PFSK-1 (cell line): ENCODE measurements around the gene CLDN20.

ENCODE experiments used
- FOXP2 ChIP-seq: optimal IDR thresholded peaks from 2 replicates; pipeline ENCODE3; 2011; ENCODE audit warnings: borderline replicate concordance, control low read depth, inconsistent platforms; ENCODE audit not compliant: insufficient read depth; ENCODE audit errors: extremely low read length, extremely low read depth
- POLR2AphosphoS5 ChIP-seq: IDR thresholded peaks from 2 replicates; pipeline ENCODE4 v1.6.1; 2012; ENCODE audit warnings: low read depth, mild to moderate bottlenecking, control low read depth, low read length, moderate library complexity
- REST ChIP-seq, 2 experiments: IDR thresholded peaks; 2 replicates each; pipeline versions ENCODE4 v1.6.1 to v1.8.0; 2011 to 2012; ENCODE audit warnings: low read depth in 2 of 2, low read length in 2 of 2, control low read depth in 1 of 2, inconsistent platforms in 1 of 2, mild to moderate bottlenecking in 1 of 2, moderate library complexity in 1 of 2; ENCODE audit not compliant: insufficient read depth in 1 of 2
- SIN3A ChIP-seq: IDR thresholded peaks from 2 replicates; pipeline ENCODE4 v1.6.1; 2012; ENCODE audit warnings: mild to moderate bottlenecking, low read length, moderate library complexity, borderline replicate concordance; ENCODE audit not compliant: insufficient read depth
- TAF1 ChIP-seq: IDR thresholded peaks from 2 replicates; pipeline ENCODE4 v1.6.1; 2012; ENCODE audit warnings: low read length, control low read depth, borderline replicate concordance; ENCODE audit not compliant: insufficient read depth

Gene CLDN20

DNA sequence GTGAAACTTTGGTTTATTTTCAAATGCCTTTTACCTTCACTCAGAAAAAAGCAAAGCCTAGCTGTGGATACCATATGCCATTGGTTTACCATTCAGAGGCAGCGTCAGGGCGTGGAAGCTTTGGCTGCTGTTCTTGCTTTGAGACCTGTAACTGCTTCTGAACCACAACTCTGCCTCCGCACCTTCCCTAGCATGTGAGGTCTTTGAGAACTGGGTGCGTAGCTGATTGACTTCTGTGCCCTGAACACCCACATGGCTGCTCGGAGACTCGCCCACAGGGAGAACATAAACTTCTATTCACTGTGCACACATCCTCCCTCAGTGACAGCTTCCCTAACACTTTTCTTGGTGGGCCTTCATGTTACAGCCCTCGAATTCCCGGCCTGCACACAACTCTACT is 11.2 kb upstream of the CLDN20 start:
- TF ChIP-seq SIN3A, result no peak
- TF ChIP-seq REST (IDR thresholded peaks at IDR 0.05; ENCODE audit: insufficient read depth in 1 of 2, low read depth in 2 of 2, low read length in 2 of 2), result no peak
- TF ChIP-seq FOXP2, result no peak
- no peak for TF ChIP-seq POLR2AphosphoS5
- no peak for TF ChIP-seq TAF1

DNA sequence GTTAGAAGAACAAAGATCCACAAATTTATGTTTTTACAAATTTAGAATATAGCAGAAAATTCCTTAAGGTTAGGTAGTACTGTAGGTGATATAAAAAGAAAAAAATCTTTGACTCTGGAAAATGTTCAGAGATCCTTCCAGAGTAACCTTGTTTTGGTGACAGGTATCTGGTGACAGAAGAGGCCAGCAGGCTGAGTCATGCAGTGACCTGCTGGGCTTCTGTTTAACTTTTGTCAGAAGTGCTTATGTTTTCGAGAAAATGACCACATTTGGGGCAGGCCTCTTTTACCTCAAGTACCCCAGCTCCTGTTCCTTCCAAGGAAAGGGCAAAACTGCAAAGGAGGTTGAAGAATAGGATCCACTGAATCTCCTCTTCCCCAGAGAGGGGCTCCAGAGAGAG is 10.5 kb upstream of the CLDN20 start:
- no peak for TF ChIP-seq POLR2AphosphoS5
- TF ChIP-seq TAF1, result no peak
- no peak for TF ChIP-seq FOXP2
- no peak for TF ChIP-seq SIN3A
- TF ChIP-seq REST (IDR thresholded peaks at IDR 0.05; ENCODE audit: insufficient read depth in 1 of 2, low read depth in 2 of 2, low read length in 2 of 2), result no peak

DNA sequence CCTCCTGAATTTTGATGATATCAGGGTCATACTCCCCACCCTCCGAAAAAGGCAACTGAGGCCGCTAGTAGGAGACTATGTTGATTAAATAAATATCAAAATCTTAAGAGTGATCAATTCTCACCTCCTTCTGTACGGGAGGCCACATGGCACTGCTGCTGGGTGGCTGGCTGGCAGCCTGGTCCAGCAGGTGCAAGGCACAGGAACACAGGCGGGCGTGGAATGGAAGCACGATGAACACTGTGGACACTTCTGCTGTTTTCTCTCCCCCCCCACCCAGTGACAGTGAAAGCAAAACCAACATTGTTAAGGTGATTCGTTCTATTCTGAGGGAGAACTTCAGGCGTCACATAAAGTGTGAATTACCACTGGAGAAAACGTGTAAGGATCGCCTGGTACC is 9.7 kb upstream of the CLDN20 start:
- TF ChIP-seq SIN3A, result no peak
- no peak for TF ChIP-seq POLR2AphosphoS5
- no peak for TF ChIP-seq FOXP2
- no peak for TF ChIP-seq REST (IDR thresholded peaks at IDR 0.05; ENCODE audit: insufficient read depth in 1 of 2, low read depth in 2 of 2, low read length in 2 of 2)
- no peak for TF ChIP-seq TAF1

GRCh38 chr6:155256122-155256795 is 7.6 kb upstream of the CLDN20 start:
- no peak for TF ChIP-seq TAF1
- no peak for TF ChIP-seq REST (IDR thresholded peaks at IDR 0.05; ENCODE audit: insufficient read depth in 1 of 2, low read depth in 2 of 2, low read length in 2 of 2)
- no peak for TF ChIP-seq POLR2AphosphoS5
- no peak for TF ChIP-seq FOXP2
- no peak for TF ChIP-seq SIN3A
